Calu3 (cell line): Measurements from ENCODE around the gene TNIK. TPM values are rescaled to one million over a fixed set of nuclear protein-coding genes. Genes with fewer than 3 reads are reported as not detected.

ENCODE experiments used
- BruUV-seq: library from RNA; stranded (reverse); fragments of 400-500 nt; replicated peaks from 2 replicates; lab custom pipeline; 2021; lab: Mats Ljungman, UMichigan
- CTCF ChIA-PET: fragments of 300-600 bp; sonication (Branson Sonifier 250); formaldehyde crosslinking; loops from one replicate; lab custom pipeline; 2022; ENCODE audit warnings: antibody characterized with exemption; lab: Charles Lee
- DNase-seq: peaks from one replicate; pipeline ENCODE4 v3.0.0; 2022
- H3K27ac Mint-ChIP-seq: one replicate; pipeline ENCODE4 v1.8.0; 2022; ENCODE audit warnings: mixed read lengths; ENCODE audit not compliant: unreplicated experiment
- H3K27me3 Mint-ChIP-seq: one replicate; pipeline ENCODE4 v1.8.0; 2022; ENCODE audit warnings: mixed read lengths; ENCODE audit not compliant: unreplicated experiment
- H3K36me3 Mint-ChIP-seq: one replicate; pipeline ENCODE4 v1.8.0; 2022; ENCODE audit warnings: mild to moderate bottlenecking, moderate library complexity, mixed read lengths; ENCODE audit not compliant: insufficient read depth, unreplicated experiment
- H3K4me1 Mint-ChIP-seq: one replicate; pipeline ENCODE4 v1.8.0; 2022; ENCODE audit warnings: mild to moderate bottlenecking, low read depth, mixed read lengths; ENCODE audit not compliant: unreplicated experiment
- H3K4me3 Mint-ChIP-seq: one replicate; pipeline ENCODE4 v1.8.0; 2022; ENCODE audit warnings: mild to moderate bottlenecking, low read depth, moderate library complexity, mixed read lengths; ENCODE audit not compliant: unreplicated experiment
- H3K9me3 Mint-ChIP-seq: one replicate; pipeline ENCODE4 v1.8.0; 2022; ENCODE audit warnings: low read depth, mixed read lengths; ENCODE audit not compliant: unreplicated experiment
- intact Hi-C: fragments of 100-400 bp; cut with micrococcal nuclease; formaldehyde crosslinking; loops from one replicate; pipeline ENCODE4 v1.10.0; 2022; ENCODE audit not compliant: unreplicated experiment
- total RNA-seq: library from RNA; stranded (reverse); gene quantifications from 2 replicates; pipeline ENCODE4 v1.2.3, GENCODE V29; 2022
- TF ChIP-seq, protein P1 (sequence below): fragments of 200-600 bp; IDR thresholded peaks from one replicate; pipeline ENCODE4 v1.8.0; 2022; ENCODE audit warnings: antibody characterized with exemption; ENCODE audit not compliant: unreplicated experiment

TNIK gene
- total RNA-seq, 1 experiment from 2014 or later, result 19.7 TPM

DNA sequence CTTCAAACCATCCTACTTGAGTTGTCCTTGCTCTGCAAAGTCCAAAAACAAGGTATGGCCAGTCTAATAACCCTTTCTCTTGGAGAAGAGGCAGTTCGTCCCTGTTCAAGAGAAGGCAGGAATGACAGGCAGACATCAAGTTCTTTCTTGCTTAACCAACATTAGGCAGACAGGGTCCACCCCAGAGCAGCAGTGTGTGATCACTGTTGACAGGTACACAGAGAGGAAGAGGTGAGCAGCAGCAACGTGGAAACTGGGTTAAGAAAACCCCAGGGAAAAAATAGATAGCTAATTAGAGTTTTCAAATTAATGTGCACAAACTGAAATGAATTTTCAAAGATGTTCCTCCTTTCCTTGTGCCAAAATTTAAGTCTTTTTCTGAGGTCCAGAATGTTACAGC is 48.2 kb downstream of the TNIK start:
- no peak overlapping the region for H3K27ac Mint-ChIP-seq
- CTCF ChIA-PET, result interaction anchor here (0.8 kb wide), 1 partner anchor 98 kb away, joined by 3 read pairs; no protein-coding TSS in a partner anchor
- H3K4me1 Mint-ChIP-seq, result no peaks in the 10 kb centered on the region
- no peaks in the 10 kb centered on the region for H3K9me3 Mint-ChIP-seq
- DNase-seq, result no peak
- no TSS peak for BruUV-seq
- H3K4me3 Mint-ChIP-seq, result no peak overlapping the region
- intact Hi-C loops, result no loop called here
- no peaks in the 10 kb centered on the region for H3K27me3 Mint-ChIP-seq
- H3K36me3 Mint-ChIP-seq, result no peaks in the 10 kb centered on the region
- TF ChIP-seq, protein P1, sequence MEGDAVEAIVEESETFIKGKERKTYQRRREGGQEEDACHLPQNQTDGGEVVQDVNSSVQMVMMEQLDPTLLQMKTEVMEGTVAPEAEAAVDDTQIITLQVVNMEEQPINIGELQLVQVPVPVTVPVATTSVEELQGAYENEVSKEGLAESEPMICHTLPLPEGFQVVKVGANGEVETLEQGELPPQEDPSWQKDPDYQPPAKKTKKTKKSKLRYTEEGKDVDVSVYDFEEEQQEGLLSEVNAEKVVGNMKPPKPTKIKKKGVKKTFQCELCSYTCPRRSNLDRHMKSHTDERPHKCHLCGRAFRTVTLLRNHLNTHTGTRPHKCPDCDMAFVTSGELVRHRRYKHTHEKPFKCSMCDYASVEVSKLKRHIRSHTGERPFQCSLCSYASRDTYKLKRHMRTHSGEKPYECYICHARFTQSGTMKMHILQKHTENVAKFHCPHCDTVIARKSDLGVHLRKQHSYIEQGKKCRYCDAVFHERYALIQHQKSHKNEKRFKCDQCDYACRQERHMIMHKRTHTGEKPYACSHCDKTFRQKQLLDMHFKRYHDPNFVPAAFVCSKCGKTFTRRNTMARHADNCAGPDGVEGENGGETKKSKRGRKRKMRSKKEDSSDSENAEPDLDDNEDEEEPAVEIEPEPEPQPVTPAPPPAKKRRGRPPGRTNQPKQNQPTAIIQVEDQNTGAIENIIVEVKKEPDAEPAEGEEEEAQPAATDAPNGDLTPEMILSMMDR, result no peak

DNA sequence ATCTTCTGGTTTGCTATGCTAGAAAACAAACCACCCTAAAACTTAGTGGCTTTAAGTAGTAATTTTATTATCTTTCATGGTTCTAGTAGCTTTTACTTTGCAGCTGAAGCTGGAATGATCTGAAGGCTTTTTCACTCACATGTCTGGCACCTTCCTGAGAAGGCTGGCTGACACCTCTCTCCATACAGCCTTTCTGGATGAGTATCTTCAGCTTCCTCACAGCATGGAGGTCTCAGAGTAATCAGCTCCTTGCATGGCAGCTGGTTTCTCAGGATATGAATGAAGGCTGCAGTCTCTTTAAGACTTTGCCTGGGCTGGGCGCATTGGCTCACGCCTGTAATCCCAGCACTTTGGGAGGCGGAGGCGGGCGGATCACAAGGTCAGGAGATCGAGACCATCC is 50.0 kb downstream of the TNIK start:
- Mint-ChIP-seq H3K36me3 (no peaks in the 10 kb centered on the region), H3K27me3 (no peaks in the 10 kb centered on the region), H3K9me3 (no peaks in the 10 kb centered on the region), H3K4me3 (no peak overlapping the region), H3K27ac (no peak overlapping the region), H3K4me1 (no peaks in the 10 kb centered on the region)
- intact Hi-C loops, result no loop called here
- no peak for DNase-seq
- CTCF ChIA-PET, result interaction anchor here (0.7 kb wide), 1 partner anchor 88 kb away, joined by 3 read pairs; no protein-coding TSS in a partner anchor
- BruUV-seq, result no TSS peak
- TF ChIP-seq, protein P1, result no peak

DNA sequence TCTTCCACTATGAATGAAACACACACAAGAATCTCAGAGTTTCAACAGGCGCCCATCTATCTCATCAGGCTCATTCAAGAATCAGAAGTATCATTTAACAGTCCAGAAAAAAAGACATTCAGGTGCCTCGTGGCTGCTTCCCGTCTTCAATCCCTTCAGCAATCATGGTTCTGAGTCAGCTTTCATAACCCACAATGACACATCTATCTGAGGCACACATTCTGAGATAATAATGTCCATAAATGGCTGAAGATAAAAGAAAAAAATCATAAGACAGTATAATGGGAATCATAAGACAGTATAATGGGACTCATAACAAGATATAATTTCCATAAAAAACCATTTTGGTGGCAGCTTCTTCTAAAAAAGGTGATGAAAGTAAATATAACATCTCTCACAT is 52.4 kb downstream of the TNIK start:
- no TSS peak for BruUV-seq
- CTCF ChIA-PET, result interaction anchor here (0.9 kb wide), 1 partner anchor 40 kb away, joined by 4 read pairs; no protein-coding TSS in a partner anchor
- Mint-ChIP-seq H3K36me3 (no peaks in the 10 kb centered on the region), H3K27me3 (no peaks in the 10 kb centered on the region), H3K27ac (no peak overlapping the region), H3K9me3 (no peaks in the 10 kb centered on the region), H3K4me1 (no peaks in the 10 kb centered on the region), H3K4me3 (no peak overlapping the region)
- intact Hi-C loops, result no loop called here
- no peak for DNase-seq
- TF ChIP-seq, protein P1, result no peak

DNA sequence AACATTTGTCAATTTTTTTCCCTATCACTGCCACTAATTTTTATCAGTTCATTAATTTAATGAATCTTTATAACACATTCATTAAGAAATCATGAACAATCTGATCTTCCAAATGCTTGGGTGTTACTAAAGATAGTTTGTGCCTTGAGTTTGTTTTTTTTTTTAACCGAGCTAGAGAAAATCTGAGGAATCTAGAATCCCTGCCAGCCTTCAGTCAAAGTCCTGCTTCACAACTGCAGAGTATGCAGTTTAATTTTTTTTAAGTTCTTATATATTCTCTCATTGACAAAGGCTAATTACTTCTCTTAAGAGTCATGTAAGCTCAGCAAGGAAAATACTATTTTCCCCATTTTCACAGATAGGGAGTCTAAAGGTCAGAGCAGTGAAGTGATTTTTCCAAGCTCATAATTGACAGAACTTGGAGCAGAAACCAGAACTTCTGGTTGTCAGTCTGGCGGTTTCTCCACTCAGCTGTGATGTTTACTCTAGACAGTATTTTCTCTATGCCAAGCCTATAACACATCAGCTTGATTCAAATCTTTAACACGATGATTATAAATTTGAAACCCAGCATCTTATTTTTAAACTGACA is 55.7 kb downstream of the TNIK start:
- DNase-seq, result peak; percentile 23
- H3K27ac Mint-ChIP-seq, result no peak overlapping the region
- CTCF ChIA-PET, result interaction anchor here (0.8 to 0.9 kb wide), 2 partner anchors 13 to 124 kb away, joined by 3 to 7 read pairs; no protein-coding TSS in a partner anchor
- no peaks in the 10 kb centered on the region for H3K36me3 Mint-ChIP-seq
- no peak overlapping the region for H3K4me3 Mint-ChIP-seq
- BruUV-seq, result no TSS peak
- H3K9me3 Mint-ChIP-seq, result no peaks in the 10 kb centered on the region
- intact Hi-C loops, result no loop called here
- H3K27me3 Mint-ChIP-seq, result no peaks in the 10 kb centered on the region
- no peaks in the 10 kb centered on the region for H3K4me1 Mint-ChIP-seq
- TF ChIP-seq, protein P1, result no peak
